NOMO-1 treated with DMSO at 0.1 percent for 48 hours (cell line): ENCODE measurements around the gene MBNL3.
"Not testable (repeated sequence)": the region's sequence is repeated elsewhere in the genome, so short reads cannot be mapped to it uniquely, and the experiment has no call there.

Source experiments
- DNase-seq: peaks from one replicate; lab custom pipeline; 2025; ENCODE audit not compliant: unreplicated experiment; lab: John Stamatoyannopoulos, UW

The MBNL3 gene

GRCh38 chrX:132480581-132481203 lies 8.1 kb downstream of the MBNL3 start:
- DNase-seq, result peak; percentile 85

GRCh38 chrX:132474544-132475248 lies 14.1 kb downstream of the MBNL3 start:
- DNase-seq, result peak; percentile 4

DNA sequence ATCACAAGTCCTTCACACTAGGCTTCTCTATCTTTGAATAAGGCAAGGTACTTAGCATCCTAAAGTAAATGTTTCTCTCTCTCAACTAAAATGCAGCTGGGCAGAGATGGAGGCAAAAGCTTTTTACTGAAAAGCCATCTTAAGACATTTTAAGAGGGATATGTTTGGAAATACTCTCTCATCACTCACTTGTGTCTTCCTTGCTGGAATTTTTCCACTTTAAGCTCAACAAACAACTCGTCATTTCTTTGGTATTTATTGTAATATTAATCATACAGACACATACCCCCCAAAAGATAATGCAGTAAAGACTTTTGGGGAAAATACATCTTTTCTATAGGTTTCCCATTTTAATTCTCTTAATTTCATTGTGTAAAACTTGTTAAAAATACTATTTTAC lies 16.4 kb downstream of the MBNL3 start:
- DNase-seq, result no peak

DNA sequence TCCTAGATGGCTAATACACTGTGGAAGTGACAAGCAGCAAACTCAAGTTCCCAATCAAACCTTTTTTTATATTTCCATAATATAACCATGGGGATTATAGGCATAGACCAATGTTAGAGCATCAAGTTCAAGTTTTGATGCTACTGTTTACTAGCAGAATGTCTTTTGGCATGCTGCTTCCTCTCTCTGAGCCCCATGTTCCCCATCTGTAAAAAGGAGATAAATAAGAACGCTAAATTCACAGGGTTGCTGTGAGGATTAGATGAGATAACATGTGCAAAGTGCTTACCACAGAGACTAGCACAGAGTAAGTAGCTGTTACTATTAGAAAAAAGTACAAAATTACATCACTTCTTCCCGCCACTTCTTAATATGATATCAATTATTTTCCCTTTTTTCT lies 18.0 kb downstream of the MBNL3 start:
- no peak for DNase-seq

- no peak for DNase-seq
Observed at GRCh38 chrX:132470179-132470578, 18.7 kb downstream of the MBNL3 start.

DNA sequence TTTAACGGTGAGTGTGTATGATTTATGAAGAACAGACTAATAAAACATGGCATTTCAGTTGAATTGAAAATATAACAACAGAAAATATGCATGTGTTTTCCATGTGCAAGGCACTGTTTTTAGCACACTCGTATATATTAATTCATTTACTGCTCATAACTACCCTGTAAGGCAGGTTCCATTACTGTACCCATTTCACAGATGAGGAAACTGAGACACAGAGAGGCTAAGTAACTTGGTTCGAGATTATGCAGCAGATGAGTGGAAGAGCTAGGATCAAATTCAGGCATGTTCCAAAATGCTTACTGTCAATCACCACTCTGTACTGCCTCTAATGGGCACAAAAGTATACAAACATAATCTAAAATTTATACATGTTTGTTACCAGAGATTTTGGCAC lies 20.4 kb downstream of the MBNL3 start:
- no peak for DNase-seq

DNA sequence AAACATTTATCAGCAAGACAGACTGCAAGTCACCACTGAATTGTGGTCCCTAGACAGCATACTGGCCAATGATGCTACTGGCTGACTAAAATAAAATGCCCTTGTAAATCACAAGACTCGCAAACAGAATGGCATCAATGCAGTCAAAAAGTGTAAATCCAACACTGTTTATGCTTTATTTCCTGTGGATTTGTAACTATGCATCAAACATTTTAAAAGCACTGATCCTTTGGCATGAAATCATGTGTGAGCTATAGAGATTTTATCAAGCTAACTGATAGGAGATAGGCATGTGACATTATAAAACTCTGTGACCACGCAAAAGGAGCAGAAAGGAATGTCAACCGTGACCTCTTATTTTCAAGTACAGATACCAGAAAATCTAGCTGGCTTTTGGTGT lies 20.8 kb downstream of the MBNL3 start:
- no peak for DNase-seq

DNA sequence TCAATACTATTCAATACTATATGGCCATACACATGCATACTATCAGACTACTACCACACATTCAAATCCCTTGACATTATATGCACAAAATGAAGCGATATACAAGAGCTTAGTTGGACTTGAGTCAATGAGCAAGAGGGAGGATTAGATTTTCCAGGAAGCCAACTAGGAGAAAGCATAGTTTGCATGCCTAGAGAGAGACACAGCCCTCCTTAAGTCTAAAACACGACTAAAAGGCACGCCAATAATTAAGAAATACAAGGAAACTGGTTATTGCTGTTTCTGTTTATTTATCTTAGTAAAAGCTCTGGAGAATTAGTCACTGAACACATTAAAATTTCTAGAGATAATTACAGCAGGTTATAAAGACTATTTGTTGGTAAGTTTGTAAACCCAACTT lies 21.8 kb downstream of the MBNL3 start:
- no peak for DNase-seq

DNA sequence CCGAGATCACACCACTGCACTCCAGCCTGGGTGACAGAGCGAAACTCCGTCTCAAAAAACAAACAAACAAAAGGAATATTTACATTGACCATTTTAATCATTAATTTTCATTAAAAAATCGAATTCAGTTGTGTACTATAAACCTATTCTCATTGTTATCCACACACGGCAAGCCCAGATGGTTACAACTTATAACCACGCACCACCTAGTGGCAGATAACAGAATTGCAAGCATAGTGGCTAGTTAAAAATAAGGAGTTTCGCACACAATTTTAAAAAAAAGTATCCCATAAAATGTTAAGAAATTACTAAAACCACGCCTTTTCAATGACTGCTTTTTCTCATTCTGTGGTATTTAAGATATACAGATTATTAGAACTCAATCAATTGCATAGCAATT lies 25.4 kb downstream of the MBNL3 start:
- peak; percentile 11 for DNase-seq

- no peak for DNase-seq
Observed at GRCh38 chrX:132461886-132462285, 27.0 kb downstream of the MBNL3 start.

- DNase-seq, result no peak
Observed at GRCh38 chrX:132452911-132453550, 35.8 kb downstream of the MBNL3 start.

DNA sequence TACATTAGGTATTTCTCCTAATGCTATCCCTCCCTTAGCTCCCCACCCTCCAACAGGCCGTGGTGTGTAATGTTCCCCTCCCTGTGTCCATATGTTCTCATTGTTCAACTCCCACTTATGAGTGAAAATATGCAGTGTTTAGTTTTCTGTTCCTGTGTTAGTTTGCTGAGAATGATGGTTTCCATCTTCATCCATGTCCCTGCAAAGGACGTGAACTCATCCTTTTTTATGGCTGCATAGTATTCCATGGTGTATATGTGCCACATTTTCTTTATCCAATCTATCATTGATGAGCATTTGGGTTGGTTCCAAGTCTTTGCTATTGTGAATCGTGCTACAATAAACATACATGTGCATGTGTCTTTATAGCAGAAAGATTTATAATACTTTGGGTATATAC lies 42.9 kb downstream of the MBNL3 start:
- not testable (repeated sequence) for DNase-seq

GRCh38 chrX:132444936-132445335 lies 43.9 kb downstream of the MBNL3 start:
- DNase-seq, result no peak

- peak; percentile 34 for DNase-seq
Observed at GRCh38 chrX:132443196-132444135, 45.4 kb downstream of the MBNL3 start.

- DNase-seq, result peak; percentile 50
Observed at GRCh38 chrX:132442691-132443090, 46.1 kb downstream of the MBNL3 start.

DNA sequence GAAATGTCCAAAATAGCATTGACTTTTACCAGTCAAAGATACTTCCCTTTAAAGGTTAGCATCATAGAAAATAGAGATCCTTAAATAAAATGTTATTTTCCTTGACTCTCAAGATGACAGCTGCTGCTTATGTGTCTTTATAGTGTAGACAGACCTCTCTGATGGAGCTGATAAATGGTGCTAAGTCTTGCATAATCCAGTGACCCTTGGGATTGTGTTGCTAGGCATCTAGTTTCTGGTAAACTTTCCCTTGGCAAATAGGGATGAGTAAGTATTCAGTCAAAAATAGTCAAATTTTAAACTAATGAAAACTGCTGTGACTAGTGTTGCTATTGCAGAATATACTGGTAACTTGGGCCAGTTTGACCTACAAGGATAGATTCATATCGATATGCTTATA lies 53.6 kb downstream of the MBNL3 start:
- DNase-seq, result no peak

GRCh38 chrX:132433551-132433950 lies 55.3 kb downstream of the MBNL3 start:
- no peak for DNase-seq

DNA sequence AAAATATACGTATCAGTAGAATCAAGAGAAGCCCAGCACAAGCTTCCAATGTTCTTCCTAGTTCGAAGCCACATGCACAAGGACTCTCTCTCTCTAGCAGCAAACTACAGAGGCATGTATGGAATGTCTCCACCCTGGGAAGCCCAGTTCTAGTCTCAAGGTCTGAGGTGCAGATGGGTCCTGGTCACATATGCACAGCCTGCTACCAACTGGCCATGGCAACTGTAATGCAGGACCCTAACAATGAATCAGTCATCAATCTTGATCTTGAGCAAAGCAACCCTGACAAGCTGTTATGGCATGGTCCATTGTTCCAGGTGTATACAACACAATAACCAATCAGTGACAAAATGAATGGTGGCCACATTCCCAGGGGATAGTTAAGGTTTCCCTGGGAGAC lies 55.8 kb downstream of the MBNL3 start:
- DNase-seq, result no peak

GRCh38 chrX:132428896-132429295 lies 59.9 kb downstream of the MBNL3 start:
- DNase-seq, result no peak

DNA sequence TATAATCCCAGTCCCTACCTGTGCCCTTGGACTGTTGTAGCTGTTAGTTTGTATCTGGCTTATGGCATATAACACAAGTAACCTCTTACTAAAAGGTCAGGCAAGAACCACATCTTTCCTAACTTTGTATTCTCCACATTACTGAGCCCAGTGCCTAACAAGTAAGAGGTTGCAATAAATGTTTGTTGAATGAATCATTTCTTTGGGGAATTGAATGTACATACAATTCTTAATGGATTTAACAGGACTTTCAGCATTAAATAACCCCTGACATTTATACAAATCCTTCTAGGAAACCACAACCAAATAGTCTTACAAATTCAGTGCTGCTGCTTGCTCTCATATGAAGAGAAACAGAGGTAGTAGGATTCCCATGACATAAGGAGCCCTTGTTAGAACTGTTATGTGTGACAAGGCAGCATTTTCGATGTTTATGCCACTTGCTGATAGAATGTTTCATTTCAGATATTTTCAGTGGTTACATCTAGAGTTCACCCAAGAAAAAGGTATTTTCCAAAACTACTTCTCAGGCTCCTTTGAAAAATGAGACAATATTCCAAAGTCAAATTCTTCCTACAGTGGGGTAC lies 62.0 kb downstream of the MBNL3 start:
- DNase-seq, result no peak

DNA sequence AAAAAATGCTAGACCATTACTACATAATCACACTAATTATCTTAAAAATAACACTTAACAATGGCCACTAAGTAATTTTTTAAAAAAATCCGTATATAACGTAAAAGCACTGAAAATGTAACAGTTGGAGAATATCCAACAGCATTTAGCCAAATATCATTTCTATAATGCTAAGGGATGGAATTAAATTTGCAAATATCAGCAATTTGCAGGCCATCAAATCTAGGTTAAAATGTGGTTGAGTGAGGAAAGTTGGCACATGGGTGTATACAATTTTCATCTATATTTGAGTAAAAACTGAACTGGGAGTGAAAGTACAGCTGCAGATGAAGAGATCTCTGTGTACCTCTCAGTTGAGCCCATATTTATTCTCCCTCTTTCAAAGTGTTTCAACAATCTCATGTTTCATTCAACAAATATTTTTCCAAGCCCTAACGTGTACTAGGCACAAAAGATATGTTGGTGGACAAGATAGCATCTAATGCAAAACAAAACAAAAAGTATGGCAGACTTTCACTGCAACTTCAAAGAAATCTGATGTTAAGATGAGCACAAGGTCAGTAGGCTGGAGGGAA lies 63.0 kb downstream of the MBNL3 start:
- no peak for DNase-seq
